Activated CD4-positive, alpha-beta T cell treated with anti-CD3 and anti-CD28 coated beads for 48 hours (primary cell): ENCODE measurements around the gene KMT2E.
"Not testable (repeated sequence)": the region's sequence is repeated elsewhere in the genome, so short reads cannot be mapped to it uniquely, and the experiment has no call there.

Experiments used
- DNase-seq: peaks from one replicate; pipeline ENCODE4 v3.0.0-alpha.2; 2020

KMT2E gene

DNA sequence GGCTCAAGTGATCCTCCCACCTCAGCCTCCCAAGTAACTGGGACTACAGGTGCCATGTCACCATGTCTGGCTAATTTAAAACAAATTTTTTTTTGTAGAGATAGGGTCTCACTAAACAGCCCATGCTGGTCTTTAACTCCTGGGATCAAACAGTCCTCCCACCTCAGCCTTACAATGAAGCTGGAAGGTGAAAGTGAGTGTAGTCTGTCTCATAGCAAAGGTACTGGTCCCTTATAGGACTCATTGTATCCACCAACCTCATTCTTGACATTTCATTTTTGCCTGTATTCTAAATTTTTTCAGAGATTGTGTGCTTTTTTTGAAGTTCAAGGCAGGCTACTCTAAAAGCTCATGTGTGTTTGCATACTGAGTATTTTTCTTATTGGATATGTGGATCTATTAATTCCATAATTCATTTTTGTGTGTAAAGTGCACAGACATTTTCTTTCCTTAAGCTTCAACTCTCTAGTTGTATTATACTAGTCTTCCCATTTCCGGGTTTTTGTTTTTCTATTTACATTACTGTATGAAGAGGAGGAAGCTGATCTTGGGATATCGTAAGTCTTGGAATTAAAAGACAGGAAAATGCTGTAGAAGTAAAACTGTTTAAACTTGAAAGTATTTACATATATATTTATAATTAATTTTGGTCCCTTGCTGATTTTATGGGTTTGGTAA, 13.3 kb downstream of the KMT2E start:
- DNase-seq: no peak

- no peak for DNase-seq
Measured at GRCh38 chr7:105028004-105028403, 14.0 kb downstream of the KMT2E start.

DNA sequence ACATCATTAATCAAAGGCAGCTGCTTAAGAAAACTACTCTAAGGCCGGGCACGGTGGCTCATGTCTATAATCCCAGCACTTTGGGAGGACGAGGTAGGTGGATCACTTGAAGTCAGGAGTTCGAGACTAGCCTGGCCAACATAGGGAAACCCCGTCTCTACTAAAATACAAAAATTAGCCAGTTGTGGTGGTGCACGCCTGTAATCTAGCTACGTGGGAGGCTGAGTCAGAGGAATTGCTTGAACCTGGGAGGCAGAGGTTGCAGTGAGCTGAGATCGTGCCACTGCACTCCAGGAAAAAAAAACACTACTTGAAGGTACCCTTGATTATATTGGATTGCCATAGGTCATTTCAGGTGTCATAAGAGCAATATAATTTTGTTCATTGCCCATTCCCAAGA, 14.9 kb downstream of the KMT2E start:
- DNase-seq: not testable (repeated sequence)

GRCh38 chr7:105030447-105030846, 16.4 kb downstream of the KMT2E start:
- DNase-seq: no peak

- no peak for DNase-seq
Measured at GRCh38 chr7:105032553-105033214, 18.7 kb downstream of the KMT2E start.

- no peak for DNase-seq
Measured at GRCh38 chr7:105035349-105035748, 21.3 kb downstream of the KMT2E start.

DNA sequence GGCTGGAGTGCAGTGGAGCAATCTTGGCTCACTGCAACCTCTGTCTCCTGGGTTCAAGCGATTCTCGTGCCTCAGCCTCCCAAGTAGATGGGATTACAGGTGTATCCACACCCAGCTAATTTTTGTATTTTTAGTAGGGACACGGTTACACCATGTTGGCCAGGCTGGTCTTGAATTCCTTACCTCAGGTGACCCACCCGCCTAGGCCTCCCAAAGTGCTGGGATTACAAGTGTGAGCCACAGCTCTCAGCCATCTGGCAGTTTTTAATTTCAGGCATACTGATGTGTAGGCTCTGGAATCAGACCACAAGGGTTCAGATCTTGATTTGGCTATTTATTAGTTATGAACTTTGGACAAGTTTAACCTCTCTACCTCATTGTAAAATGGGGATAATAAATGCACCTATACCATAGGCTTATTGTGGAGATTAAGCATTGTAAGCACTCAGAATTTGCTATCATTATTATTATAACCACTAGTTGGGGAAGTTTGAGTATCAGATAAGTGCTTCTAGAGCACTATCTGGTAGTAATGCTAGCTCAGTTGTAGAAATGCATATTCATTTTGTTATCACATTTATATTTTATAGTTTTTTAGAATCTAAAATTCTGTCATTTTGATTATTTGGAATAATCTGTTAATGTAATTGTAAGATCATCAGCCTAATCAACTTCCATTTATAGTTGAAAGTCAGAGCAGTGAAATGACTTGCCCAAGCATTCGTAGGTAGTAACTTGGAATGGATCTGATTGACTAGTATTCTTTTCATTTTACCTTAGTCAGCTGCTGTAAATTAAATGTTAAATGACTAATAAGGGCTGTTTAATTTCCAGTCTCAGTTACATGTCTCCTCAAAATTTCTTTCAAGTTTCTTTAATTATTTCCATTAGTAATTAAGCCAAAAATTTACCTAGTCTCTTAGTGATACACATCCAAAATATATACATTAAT, 22.5 kb downstream of the KMT2E start:
- no peak for DNase-seq

DNA sequence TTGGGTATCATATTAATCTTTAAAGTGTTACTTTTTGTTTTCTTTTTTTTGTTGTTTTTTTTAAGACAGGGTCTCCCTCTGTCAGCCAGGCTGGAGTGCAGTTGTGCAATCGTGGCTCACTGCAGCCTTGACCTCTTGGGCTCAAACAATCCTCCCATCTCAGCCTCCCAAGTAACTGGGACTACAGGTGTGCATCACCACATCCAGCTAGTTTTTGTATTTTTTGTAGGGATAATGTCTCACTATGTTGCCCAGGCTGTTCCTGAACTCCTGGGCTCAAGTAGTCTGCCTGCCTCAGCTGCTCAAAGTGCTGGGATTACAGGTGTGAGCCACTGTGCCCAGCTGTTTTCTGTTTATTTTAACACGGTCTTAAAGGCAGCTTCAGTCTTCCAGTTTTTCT, 23.3 kb downstream of the KMT2E start:
- DNase-seq: no peak

- DNase-seq: no peak
Measured at GRCh38 chr7:105044449-105045070, 30.6 kb downstream of the KMT2E start.

DNA sequence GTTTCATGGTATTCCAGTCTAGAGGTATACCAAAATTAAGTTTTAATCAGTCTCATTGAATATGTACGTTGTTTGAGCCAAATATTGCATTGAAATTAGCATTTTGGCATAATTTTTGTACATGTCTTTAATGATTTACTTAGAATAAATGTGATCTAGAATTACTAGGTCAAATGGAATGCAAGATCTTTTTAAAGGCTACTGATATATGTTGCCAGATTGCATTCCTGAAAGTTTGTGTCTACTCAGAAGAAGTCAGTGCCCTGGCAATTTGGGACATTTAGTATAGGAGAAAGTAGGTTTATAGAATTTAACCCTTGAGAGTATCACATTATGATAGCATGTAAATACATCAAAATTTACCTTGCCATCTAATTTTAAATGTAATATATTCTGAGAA, 32.4 kb downstream of the KMT2E start:
- no peak for DNase-seq

- no peak for DNase-seq
Measured at GRCh38 chr7:105047932-105048331, 33.9 kb downstream of the KMT2E start.

GRCh38 chr7:105050493-105050892, 36.5 kb downstream of the KMT2E start:
- DNase-seq: no peak

DNA sequence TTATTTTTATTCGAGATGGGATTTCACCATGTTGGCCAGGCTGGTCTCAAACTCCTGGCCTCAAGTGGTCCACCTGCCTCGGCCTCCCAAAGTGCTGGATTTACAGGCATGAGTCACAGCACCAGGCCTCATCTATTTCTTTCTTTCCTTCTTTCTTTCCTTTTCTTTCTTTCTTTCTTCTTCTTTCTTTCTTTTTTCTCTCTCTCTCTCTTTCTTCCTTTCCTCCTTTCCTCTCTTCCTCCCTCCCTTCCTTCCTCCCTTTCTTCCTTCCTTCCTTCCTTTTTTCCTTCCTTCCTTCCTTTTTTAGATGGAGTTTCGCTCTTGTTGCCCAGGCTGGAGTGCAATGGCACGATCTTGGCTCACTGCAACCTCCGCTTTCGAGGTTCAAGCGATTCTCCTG, 36.9 kb downstream of the KMT2E start:
- not testable (repeated sequence) for DNase-seq

DNA sequence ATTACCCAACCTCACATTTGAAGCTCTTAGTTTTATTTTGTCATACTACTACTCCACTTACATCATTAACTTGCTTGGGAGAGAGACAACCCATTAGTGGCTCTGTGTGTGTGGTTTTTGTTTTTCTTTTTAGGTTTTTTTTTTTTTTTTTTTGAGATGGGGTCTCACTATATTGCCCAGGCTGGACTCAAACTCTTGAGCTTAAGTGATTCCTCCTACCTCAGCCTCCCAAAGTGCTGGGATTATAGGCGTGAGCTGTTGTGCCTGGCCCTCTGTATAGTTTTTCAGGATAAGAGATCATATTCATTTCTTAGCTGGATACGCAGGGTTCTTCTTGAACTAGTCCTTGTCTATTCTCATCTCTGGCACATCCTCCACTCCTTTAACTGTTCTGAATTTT, 41.1 kb downstream of the KMT2E start:
- DNase-seq: no peak

DNA sequence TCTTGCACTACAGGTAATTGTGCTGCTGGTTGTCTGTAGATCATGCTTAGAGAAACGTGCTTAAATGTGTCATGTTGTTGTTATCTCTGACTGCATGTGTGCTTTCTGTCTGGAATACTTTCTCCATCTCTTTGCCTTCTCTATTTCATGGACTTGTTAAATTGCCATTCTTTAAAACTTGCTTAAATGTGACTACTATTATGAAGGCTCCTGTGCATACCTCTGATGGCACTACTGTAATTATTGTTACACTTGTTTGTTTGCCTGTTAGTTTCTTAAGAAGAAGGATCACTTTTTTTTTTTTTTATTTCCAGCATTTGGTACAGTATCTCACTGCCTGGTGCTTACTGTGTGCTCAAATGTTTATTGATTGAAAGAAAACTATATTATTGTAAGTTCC, 41.6 kb downstream of the KMT2E start:
- DNase-seq: no peak

DNA sequence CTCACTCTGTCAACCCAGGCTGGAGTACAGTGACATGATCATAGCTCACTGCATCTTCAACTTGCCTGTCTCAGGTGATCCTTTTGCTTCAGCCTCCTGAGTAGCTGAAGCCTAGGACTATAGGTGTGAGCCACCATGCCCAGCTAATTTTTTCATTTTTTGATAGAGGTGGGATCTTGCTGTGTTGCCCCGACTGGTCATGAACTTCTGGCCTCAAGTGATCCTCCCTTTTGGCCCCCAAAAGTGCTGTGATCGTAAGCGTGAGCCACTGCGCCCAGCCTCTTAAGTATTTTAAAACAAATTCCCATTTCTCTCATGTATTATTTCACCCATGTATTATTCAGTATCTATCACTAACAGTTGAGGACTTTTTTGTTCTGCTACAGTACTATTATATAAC, 43.5 kb downstream of the KMT2E start:
- DNase-seq: no peak

GRCh38 chr7:105060437-105060836, 46.4 kb downstream of the KMT2E start:
- DNase-seq: no peak

GRCh38 chr7:105060923-105061322, 46.9 kb downstream of the KMT2E start:
- no peak for DNase-seq

DNA sequence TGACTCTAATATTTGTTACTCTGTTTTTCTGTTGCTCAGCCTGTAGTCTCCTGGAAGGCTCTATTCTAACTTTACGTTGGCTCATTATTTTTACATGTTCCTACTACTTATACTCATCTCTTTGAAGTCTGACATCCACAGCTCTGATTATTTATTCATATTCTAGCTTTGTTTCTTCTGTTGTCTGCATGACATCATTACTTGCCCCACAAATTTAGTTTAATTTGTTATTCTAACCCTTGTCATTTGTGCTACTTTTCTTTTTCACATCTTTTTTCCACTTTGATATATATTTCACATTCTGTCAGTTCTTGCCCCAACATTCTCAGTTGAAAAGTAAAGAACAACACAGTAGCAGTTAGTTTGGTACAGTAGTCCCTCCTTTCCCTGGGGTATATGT, 51.1 kb downstream of the KMT2E start:
- DNase-seq: no peak

- DNase-seq: no peak
Measured at GRCh38 chr7:105067691-105068090, 53.7 kb downstream of the KMT2E start.

GRCh38 chr7:105068886-105069285, 54.9 kb downstream of the KMT2E start:
- DNase-seq: no peak

DNA sequence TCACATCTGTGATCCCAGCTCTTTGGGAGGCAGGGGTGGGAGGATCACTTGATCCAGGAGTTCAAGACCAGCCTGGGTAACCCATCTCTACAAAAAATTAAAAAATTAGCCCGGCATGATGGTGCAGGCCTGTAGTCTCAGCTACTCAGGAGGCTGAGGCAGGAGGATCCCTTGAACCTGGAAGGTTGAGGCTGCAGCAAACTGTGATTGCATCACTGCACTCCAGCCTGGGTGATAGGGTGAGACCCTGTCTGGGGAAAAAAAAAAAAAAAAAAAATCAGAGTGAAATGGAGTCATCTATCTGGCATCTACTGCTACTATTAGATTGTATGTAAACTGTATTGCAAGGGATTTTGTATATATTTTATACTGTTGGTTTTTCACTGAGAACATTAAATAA, 59.1 kb downstream of the KMT2E start:
- DNase-seq: no peak

DNA sequence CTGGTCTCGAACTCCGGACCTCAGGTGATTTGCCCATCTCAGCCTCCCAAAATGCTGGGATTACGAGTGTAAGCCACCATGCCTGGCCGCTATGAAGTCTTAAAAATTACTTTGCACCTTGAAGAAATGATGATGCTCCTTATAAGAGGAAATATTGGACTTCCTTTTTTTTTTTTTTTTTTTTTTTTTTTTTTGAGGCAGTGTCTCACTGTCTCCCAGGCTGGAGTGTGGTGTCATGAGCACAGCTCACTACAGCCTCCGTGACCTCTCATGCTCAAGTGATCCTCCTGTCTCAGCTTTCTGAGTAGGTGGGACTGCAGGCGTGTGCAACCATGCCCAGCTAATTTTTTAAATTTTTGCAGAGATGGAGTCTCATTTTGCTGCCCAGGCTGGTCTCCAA, 65.3 kb downstream of the KMT2E start:
- DNase-seq: no peak
